Measurements from ENCODE around the gene HOXA3. TPM values are rescaled to one million over a fixed set of nuclear protein-coding genes. Genes with fewer than 3 reads are reported as not detected.

The HOXA3 gene
- total and polyA plus RNA-seq, 2 of the 8 experiments (the other 6 are each of a cell fraction or from before 2014, with no cell fraction given): not detected

DNA sequence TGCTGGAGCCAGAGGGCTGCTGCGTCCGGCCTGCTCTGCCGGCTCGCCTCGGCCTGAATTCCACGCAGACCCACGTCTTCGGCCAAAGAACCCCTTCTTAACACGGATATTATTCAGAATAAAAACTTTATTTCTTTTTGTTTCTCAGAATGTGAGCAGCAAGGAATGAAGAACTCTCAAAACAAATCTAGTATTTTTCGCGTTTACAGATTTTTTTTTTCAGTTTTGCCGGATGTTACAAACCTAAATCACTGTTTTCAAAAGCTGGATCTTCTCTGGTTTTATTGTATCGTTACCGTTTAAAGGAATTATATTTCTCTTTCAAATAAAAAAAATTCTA is 45.5 kb downstream of the HOXA3 start:
- 6% methylated on average over 14 of the region's 14 CpGs; no CpG with 5 or more reads in 1 of the 2 experiments for WGBS, 2 experiments (ENCODE audit: extremely low coverage in 1 of 2, insufficient coverage in 1 of 2, insufficient read length in 1 of 2, insufficient replicate concordance in 2 of 2, low coverage in 1 of 2, low lambda C conversion rate in 2 of 2, missing lambda C conversion rate in 1 of 2)
- H3K27ac ChIP-seq (ENCODE audit: low read depth, low read length): no peak overlapping the region

More for the DNA sequence above, 45.5 kb downstream of the HOXA3 start:
- peaks cover 98 to 100% (median 99%) of the 10 kb centered on the region in 4 experiments for H3K27me3 ChIP-seq (replicated peaks in 1 of 4; ENCODE audit: control insufficient read depth in 3 of 4, extremely low read depth in 1 of 4, insufficient read depth in 3 of 4, low read length in 3 of 4)
- DNase-seq (ENCODE audit: low read depth in 1 of 2, low spot score in 2 of 2) (no peak), FAIRE-seq (no peak)
- H2AFZ ChIP-seq (ENCODE audit: low read length): no peak overlapping the region
- no peaks in the 10 kb centered on the region for H3K9me3 ChIP-seq (ENCODE audit: insufficient read depth in 2 of 2, low read depth in 1 of 2, low read length in 1 of 2)
- no peak overlapping the region for H2BK15ac ChIP-seq (ENCODE audit: low read length)
- H3K23ac ChIP-seq (ENCODE audit: insufficient read length): no peak overlapping the region
- H3K23me2 ChIP-seq (ENCODE audit: low read depth, low read length): no peaks in the 10 kb centered on the region
- H3K18ac ChIP-seq (ENCODE audit: extremely low read depth, low read length): no peak overlapping the region
- no peak for TF ChIP-seq RBBP5 (IDR thresholded peaks at IDR 0.05; ENCODE audit: borderline replicate concordance, low read depth, low read length)
- no peak for TF ChIP-seq GABPA (IDR thresholded peaks at IDR 0.05; ENCODE audit: borderline replicate concordance, insufficient read depth, low read length)
- no peak for TF ChIP-seq PHF8 (conservative IDR thresholded peaks at IDR 0.05; ENCODE audit: low read depth, low read length)
- 0 out of 2 replicates have a peak, but pooled peaks have one; percentile 30 for TF ChIP-seq CBX8 (IDR thresholded peaks at IDR 0.05; ENCODE audit: borderline replicate concordance, low read depth, low read length)
- no peak for TF ChIP-seq KDM4A (IDR thresholded peaks at IDR 0.05; ENCODE audit: low read depth, low read length, severe bottlenecking)
- TF ChIP-seq MAFK (IDR thresholded peaks at IDR 0.05; ENCODE audit: low read depth, low read length): no peak
- peak; percentile 3 for TF ChIP-seq RNF2 (IDR thresholded peaks at IDR 0.05; ENCODE audit: borderline replicate concordance, low read depth, low read length, missing control alignments, poor library complexity, severe bottlenecking)
- TF ChIP-seq SIX5 (IDR thresholded peaks at IDR 0.05; ENCODE audit: low read depth, low read length): no peak
- H3K4me3 ChIP-seq (ENCODE audit: extremely low read depth in 1 of 4, insufficient read depth in 2 of 4, low read depth in 3 of 4, low read length in 4 of 4): peak overlapping the region in 1 of 4 experiments; percentile 25; a peak in 1 of 8 replicates
- H4K20me1 ChIP-seq (replicated peaks in 1 of 2; ENCODE audit: control insufficient read depth in 1 of 2, insufficient read depth in 2 of 2, low read length in 2 of 2): peaks cover 22 to 37% of the 10 kb centered on the region in 2 experiments
- no peak overlapping the region for H3K56ac ChIP-seq (replicated peaks; ENCODE audit: insufficient read length, low read depth, low read length)
- H3K14ac ChIP-seq (ENCODE audit: insufficient read length): no peak overlapping the region
- no peaks in the 10 kb centered on the region for H3K79me2 ChIP-seq (ENCODE audit: control insufficient read depth in 1 of 2, insufficient read depth in 2 of 2, low read length in 2 of 2)
- H2BK5ac ChIP-seq (ENCODE audit: low read depth, low read length): no peak overlapping the region
- no peak overlapping the region for H2BK20ac ChIP-seq (ENCODE audit: low read length)
- H3K4ac ChIP-seq (replicated peaks; ENCODE audit: insufficient read length, low read depth, low read length): no peak overlapping the region
- no peak overlapping the region for H2BK12ac ChIP-seq (ENCODE audit: low read depth, low read length)
- peak overlapping the region; percentile 5 to 50; a peak in 2 of 4 replicates for H3K4me2 ChIP-seq (ENCODE audit: insufficient read depth in 1 of 2, low read depth in 2 of 2, low read length in 2 of 2)
- peaks cover 0 to 15% (median 7%) of the 10 kb centered on the region in 4 experiments; a peak in 5 of 7 replicates for H3K4me1 ChIP-seq (replicated peaks in 1 of 4; ENCODE audit: control insufficient read depth in 3 of 4, insufficient read depth in 4 of 4, low read length in 3 of 4)
- no peak overlapping the region for H2BK120ac ChIP-seq (replicated peaks; ENCODE audit: low read depth, low read length)
- H2AK5ac ChIP-seq (ENCODE audit: low read depth, low read length): no peak overlapping the region
- no peak overlapping the region for H3K9ac ChIP-seq (replicated peaks in 1 of 4; ENCODE audit: extremely low read depth in 1 of 4, low read depth in 3 of 4, low read length in 3 of 4)
- ChIA-PET POLR2A (ENCODE audit: partially characterized antibody) (interaction anchor here (1.3 to 2.8 kb wide), 2 partner anchors 10 to 11 kb away, joined by 5 to 6 read pairs; partner anchors contain the start of gene HOXA1), CTCF (ENCODE audit: partially characterized antibody) (interaction anchor here (0.7 to 2.9 kb wide), 5 partner anchors 36 to 63 kb away, joined by 3 to 13 read pairs (median 4); partner anchors contain the start of gene HOXA5)
- H4K91ac ChIP-seq (replicated peaks; ENCODE audit: insufficient read length, low read length): no peak overlapping the region
- H3K36me3 ChIP-seq (ENCODE audit: control insufficient read depth in 2 of 4, insufficient read depth in 4 of 4, low read length in 3 of 4): peaks cover 0 to 13% (median 0%) of the 10 kb centered on the region in 4 experiments; a peak in 1 of 8 replicates
- H4K8ac ChIP-seq (ENCODE audit: extremely low read depth, insufficient read depth, low read length): no peak overlapping the region
- H4K5ac ChIP-seq (ENCODE audit: insufficient read length, low read depth, low read length): no peak overlapping the region
- H3K79me1 ChIP-seq (ENCODE audit: low read depth, low read length): no peaks in the 10 kb centered on the region
